MM.1S (cell line): ENCODE measurements around the gene TMEM121.

Experiments used
- DNase-seq: peaks from one replicate; pipeline ENCODE4 v3.0.0-alpha.2; 2015
- H2AFZ ChIP-seq: fragments of 300-600 bp; sonication (generic); 2 replicates; pipeline ENCODE4 v1.6.0; 2016; ENCODE audit warnings: antibody characterized with exemption, low read length
- H3F3A ChIP-seq: fragments of 300-600 bp; sonication (generic); 2 replicates; pipeline ENCODE4 v1.6.1; 2016; ENCODE audit warnings: mild to moderate bottlenecking, antibody characterized with exemption, low read length, moderate library complexity, mixed read lengths; ENCODE audit not compliant: insufficient read depth
- H3K27ac ChIP-seq: fragments of 300-600 bp; sonication (generic); 2 replicates; pipeline ENCODE4 v1.5.1; 2016; ENCODE audit warnings: mild to moderate bottlenecking, low read length
- H3K27me3 ChIP-seq: fragments of 300-600 bp; sonication (generic); replicated peaks from 2 replicates; pipeline ENCODE4 v1.6.0; 2016; ENCODE audit warnings: low read length; ENCODE audit not compliant: insufficient read depth
- H3K36me3 ChIP-seq: fragments of 300-600 bp; sonication (generic); replicated peaks from 2 replicates; pipeline ENCODE4 v1.6.1; 2016; ENCODE audit warnings: mild to moderate bottlenecking, low read length, mixed read lengths; ENCODE audit not compliant: insufficient read depth
- H3K4me1 ChIP-seq: fragments of 300-600 bp; sonication (generic); 2 replicates; pipeline ENCODE4 v1.6.1; 2016; ENCODE audit warnings: low read length, mixed read lengths
- H3K4me2 ChIP-seq: fragments of 300-600 bp; sonication (generic); 2 replicates; pipeline ENCODE4 v1.6.0; 2016; ENCODE audit warnings: low read depth, low read length
- H3K4me3 ChIP-seq: fragments of 300-600 bp; sonication (generic); 2 replicates; pipeline ENCODE4 v1.5.1; 2016; ENCODE audit warnings: low read length, mixed read lengths
- H3K79me2 ChIP-seq: fragments of 300-600 bp; sonication (generic); 2 replicates; pipeline ENCODE4 v1.6.1; 2016; ENCODE audit warnings: mixed run types, low read length, mixed read lengths
- H3K9ac ChIP-seq: fragments of 300-600 bp; sonication (generic); 2 replicates; pipeline ENCODE4 v1.6.1; 2016; ENCODE audit warnings: low read length, mixed read lengths
- H3K9me2 ChIP-seq: fragments of 300-600 bp; sonication (generic); replicated peaks from 2 replicates; pipeline ENCODE4 v1.6.1; 2016; ENCODE audit warnings: mild to moderate bottlenecking, low read length, mixed read lengths; ENCODE audit not compliant: insufficient read depth
- H3K9me3 ChIP-seq: fragments of 300-600 bp; sonication (generic); replicated peaks from 2 replicates; pipeline ENCODE4 v1.6.1; 2016; ENCODE audit warnings: mild to moderate bottlenecking, low read length, mixed read lengths; ENCODE audit not compliant: insufficient read depth
- H4K20me1 ChIP-seq: fragments of 300-600 bp; sonication (generic); 2 replicates; pipeline ENCODE4 v1.6.1; 2016; ENCODE audit warnings: mild to moderate bottlenecking, low read length, moderate library complexity, mixed read lengths; ENCODE audit not compliant: insufficient read depth
- EZH2 ChIP-seq: fragments of 300-600 bp; sonication (generic); optimal IDR thresholded peaks from 2 replicates; pipeline ENCODE3; 2017; ENCODE audit warnings: low read depth, mild to moderate bottlenecking, antibody characterized with exemption, low read length, mixed read lengths
- EZH2phosphoT487 ChIP-seq: fragments of 300-600 bp; sonication (generic); IDR thresholded peaks from 2 replicates; pipeline ENCODE4 v1.6.1; 2018; ENCODE audit warnings: antibody characterized with exemption, low read length
- TF ChIP-seq, protein P1 (sequence below): fragments of 300-600 bp; sonication (generic); IDR thresholded peaks from 2 replicates; pipeline ENCODE4 v1.5.1; 2016; ENCODE audit warnings: antibody characterized with exemption, low read length, mixed read lengths

TMEM121 gene

DNA sequence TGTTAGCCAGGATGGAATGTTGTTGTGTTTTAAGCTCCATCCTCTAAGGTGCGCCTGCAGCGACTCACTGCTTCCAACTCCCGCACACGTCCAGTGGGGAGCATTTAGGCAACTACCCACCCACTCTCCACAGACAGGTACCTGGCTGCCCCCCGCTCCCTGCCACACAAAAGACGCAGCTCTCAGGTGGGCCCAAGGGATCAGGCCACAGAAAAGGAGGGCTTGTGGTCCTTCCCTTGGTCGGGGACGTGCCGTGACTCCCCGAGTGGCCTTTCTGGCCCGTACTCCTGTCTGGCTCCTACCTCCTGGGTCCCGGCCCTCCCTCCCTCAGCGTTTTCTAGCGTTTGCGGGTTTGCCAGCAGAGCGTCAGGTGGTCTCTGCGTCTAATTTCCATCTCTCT lies 19.1 kb upstream of the TMEM121 start:
- TF ChIP-seq, protein P1, sequence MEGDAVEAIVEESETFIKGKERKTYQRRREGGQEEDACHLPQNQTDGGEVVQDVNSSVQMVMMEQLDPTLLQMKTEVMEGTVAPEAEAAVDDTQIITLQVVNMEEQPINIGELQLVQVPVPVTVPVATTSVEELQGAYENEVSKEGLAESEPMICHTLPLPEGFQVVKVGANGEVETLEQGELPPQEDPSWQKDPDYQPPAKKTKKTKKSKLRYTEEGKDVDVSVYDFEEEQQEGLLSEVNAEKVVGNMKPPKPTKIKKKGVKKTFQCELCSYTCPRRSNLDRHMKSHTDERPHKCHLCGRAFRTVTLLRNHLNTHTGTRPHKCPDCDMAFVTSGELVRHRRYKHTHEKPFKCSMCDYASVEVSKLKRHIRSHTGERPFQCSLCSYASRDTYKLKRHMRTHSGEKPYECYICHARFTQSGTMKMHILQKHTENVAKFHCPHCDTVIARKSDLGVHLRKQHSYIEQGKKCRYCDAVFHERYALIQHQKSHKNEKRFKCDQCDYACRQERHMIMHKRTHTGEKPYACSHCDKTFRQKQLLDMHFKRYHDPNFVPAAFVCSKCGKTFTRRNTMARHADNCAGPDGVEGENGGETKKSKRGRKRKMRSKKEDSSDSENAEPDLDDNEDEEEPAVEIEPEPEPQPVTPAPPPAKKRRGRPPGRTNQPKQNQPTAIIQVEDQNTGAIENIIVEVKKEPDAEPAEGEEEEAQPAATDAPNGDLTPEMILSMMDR, result no peak
- no peak for TF ChIP-seq EZH2
- no peak for TF ChIP-seq EZH2phosphoT487
- Histone ChIP-seq H3K27me3 (peaks cover 74% of the 10 kb centered on the region), H3K9me2 (no peaks in the 10 kb centered on the region), H3K27ac (no peak overlapping the region), H3K4me3 (no peak overlapping the region), H3K79me2 (no peaks in the 10 kb centered on the region), H3K9me3 (no peaks in the 10 kb centered on the region), H2AFZ (no peak overlapping the region), H3K4me2 (no peak overlapping the region), H4K20me1 (no peaks in the 10 kb centered on the region), H3K36me3 (no peaks in the 10 kb centered on the region), H3F3A (no peaks in the 10 kb centered on the region), H3K9ac (no peak overlapping the region), H3K4me1 (no peaks in the 10 kb centered on the region)
- no peak for DNase-seq

DNA sequence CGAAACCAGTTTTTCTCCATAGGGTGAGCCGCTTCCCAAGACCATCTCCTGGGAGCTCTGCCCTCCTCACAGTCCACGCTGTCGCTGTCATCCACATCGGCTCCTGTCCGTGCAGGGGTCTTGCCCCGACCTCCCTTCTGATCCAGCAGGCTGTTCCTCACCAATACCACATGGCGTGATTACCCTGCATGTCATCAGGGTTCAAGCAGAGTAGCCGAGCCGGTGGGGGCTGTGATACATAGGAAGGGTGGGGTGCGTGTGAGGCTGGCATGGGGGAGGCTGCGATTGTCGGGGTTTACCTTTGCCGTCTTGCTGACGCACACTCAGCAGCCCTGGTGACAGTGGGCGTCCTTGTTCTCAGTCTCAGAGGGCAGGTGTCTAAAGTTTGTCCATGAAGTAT lies 18.3 kb upstream of the TMEM121 start:
- Histone ChIP-seq H3K4me3 (no peak overlapping the region), H3K27me3 (peaks cover 81% of the 10 kb centered on the region), H3K27ac (no peak overlapping the region), H2AFZ (no peak overlapping the region), H3K4me2 (no peak overlapping the region), H3F3A (no peaks in the 10 kb centered on the region), H3K9ac (no peak overlapping the region), H3K9me2 (no peaks in the 10 kb centered on the region), H3K79me2 (no peaks in the 10 kb centered on the region), H3K9me3 (no peaks in the 10 kb centered on the region), H3K36me3 (no peaks in the 10 kb centered on the region), H4K20me1 (no peaks in the 10 kb centered on the region), H3K4me1 (no peaks in the 10 kb centered on the region)
- TF ChIP-seq, protein P1, result no peak
- no peak for TF ChIP-seq EZH2phosphoT487
- TF ChIP-seq EZH2, result no peak
- DNase-seq, result no peak

DNA sequence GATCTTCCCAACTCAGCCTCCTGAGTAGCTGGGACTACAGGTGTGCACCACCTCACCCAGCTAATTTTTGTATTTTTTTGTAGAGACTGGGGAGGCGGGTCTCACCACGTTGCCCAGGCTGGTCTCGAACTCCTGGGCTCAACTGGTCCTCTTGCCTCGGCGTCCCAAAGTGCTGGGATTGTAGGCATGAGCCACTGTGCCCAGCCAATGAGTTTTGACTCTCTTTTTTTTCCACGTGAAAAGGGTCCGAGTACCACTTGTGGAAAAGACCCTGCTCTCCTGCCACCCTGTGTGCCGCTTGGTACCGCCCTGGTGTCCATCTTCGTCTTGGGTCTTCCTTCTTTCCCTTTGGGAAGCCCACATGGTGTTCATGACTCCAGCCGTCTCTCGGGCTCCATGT lies 17.8 kb upstream of the TMEM121 start:
- H3K4me3 ChIP-seq, result no peak overlapping the region
- H3K27ac ChIP-seq, result no peak overlapping the region
- no peaks in the 10 kb centered on the region for H4K20me1 ChIP-seq
- TF ChIP-seq EZH2phosphoT487 (no peak), EZH2 (no peak)
- TF ChIP-seq, protein P1, result no peak
- peaks cover 83% of the 10 kb centered on the region for H3K27me3 ChIP-seq
- H3K9ac ChIP-seq, result no peak overlapping the region
- no peaks in the 10 kb centered on the region for H3K9me2 ChIP-seq
- no peak overlapping the region for H2AFZ ChIP-seq
- H3K4me2 ChIP-seq, result no peak overlapping the region
- no peaks in the 10 kb centered on the region for H3K79me2 ChIP-seq
- no peaks in the 10 kb centered on the region for H3K4me1 ChIP-seq
- H3K9me3 ChIP-seq, result no peaks in the 10 kb centered on the region
- no peaks in the 10 kb centered on the region for H3K36me3 ChIP-seq
- no peaks in the 10 kb centered on the region for H3F3A ChIP-seq
- no peak for DNase-seq

DNA sequence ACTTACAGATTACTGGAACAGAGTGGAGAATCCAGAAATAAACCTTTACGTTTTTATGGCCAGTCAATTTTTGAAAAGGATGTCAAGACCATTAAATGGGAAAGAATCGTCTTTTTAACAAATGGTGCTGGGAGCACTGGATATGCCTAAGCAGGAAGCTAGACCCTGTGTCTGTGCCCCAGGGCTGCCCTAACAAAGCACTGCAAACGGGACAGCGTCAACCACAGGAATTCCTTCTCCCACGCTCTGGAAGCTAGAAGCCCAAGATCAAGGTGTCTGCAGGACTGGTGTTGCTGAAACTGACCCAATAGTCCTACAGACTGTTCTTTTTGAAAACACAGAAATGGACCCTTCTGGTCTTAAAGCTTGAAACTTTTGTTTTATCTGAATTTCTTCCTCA lies 9.3 kb upstream of the TMEM121 start:
- H3K79me2 ChIP-seq, result no peaks in the 10 kb centered on the region
- H3K9me2 ChIP-seq, result no peaks in the 10 kb centered on the region
- no peak overlapping the region for H2AFZ ChIP-seq
- H3K9ac ChIP-seq, result no peak overlapping the region
- H3K9me3 ChIP-seq, result no peaks in the 10 kb centered on the region
- peaks cover 52% of the 10 kb centered on the region for H3K27me3 ChIP-seq
- no peaks in the 10 kb centered on the region for H3F3A ChIP-seq
- no peak for DNase-seq
- TF ChIP-seq EZH2phosphoT487, result no peak
- TF ChIP-seq, protein P1, result no peak
- TF ChIP-seq EZH2, result no peak
- H3K4me3 ChIP-seq, result no peak overlapping the region
- no peak overlapping the region for H3K27ac ChIP-seq
- H4K20me1 ChIP-seq, result no peaks in the 10 kb centered on the region
- no peaks in the 10 kb centered on the region for H3K36me3 ChIP-seq
- no peaks in the 10 kb centered on the region for H3K4me1 ChIP-seq
- no peak overlapping the region for H3K4me2 ChIP-seq
